Erythroblast (primary cell): ENCODE results near the gene DBI.

Experiments
- GATA1 ChIP-seq: IDR thresholded peaks from 2 replicates; pipeline ENCODE4 v1.6.1; 2011; ENCODE audit warnings: low read depth, mild to moderate bottlenecking, control low read depth, low read length, moderate library complexity
- POLR2A ChIP-seq: IDR thresholded peaks from 2 replicates; pipeline ENCODE4 v1.6.1; 2011; ENCODE audit warnings: mild to moderate bottlenecking, low read length

DNA sequence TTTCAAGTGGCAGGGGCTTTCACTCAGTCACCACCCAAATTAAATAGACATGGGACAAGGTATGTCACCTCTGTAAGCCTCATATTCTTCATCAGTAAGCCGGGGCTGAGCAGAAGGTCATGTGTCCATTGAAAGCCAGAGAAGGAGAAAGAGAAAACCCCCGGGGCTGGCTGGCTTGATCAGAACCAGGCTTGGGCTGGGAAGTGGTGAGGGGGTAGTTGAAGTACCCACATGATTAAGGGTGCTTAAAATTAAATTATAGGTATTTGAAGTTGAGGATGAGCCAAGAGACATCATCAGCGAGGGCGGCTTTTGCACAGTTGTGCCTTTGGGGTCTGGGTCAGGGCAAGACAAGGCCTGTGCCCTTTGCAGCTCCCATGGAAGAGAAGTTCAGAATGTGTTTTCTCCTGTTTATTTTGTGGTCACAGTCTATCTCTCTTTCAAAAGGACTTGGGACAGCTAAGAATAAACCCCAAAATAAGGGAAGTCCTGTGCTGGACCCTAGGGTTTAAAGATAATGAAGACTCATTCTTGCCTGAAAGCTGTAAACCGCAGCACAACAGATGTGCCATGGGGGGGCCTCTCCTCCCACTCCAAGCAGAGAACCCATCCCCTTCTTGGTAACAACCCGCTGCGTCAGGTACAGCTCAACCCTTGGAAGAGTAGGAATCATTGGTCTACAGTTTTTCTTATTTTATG lies 10.7 kb downstream of the DBI start:
- TF ChIP-seq POLR2A (no peak), GATA1 (no peak)
